Measurements from ENCODE around the gene EXOC2. TPM values are rescaled to one million over a fixed set of nuclear protein-coding genes. Genes with fewer than 3 reads are reported as not detected.

The EXOC2 gene
- total RNA-seq, 1 donor, result 19.8 TPM

GRCh38 chr6:714100-714499 lies 21.2 kb upstream of the EXOC2 start:
- Histone ChIP-seq H3K27me3 (ENCODE audit: insufficient read depth, low read length) (no peaks in the 10 kb centered on the region), H3K4me3 (ENCODE audit: low read length) (no peak overlapping the region), H3K9me3 (ENCODE audit: low read depth, low read length) (no peaks in the 10 kb centered on the region), H3K4me1 (ENCODE audit: insufficient read depth, low read length) (peaks cover 16% of the 10 kb centered on the region)

GRCh38 chr6:713351-713750 lies 20.4 kb upstream of the EXOC2 start:
- H3K4me1 ChIP-seq (ENCODE audit: insufficient read depth, low read length), result peaks cover 16% of the 10 kb centered on the region
- no peak overlapping the region for H3K4me3 ChIP-seq (ENCODE audit: low read length)
- H3K27me3 ChIP-seq (ENCODE audit: insufficient read depth, low read length), result no peaks in the 10 kb centered on the region
- no peaks in the 10 kb centered on the region for H3K9me3 ChIP-seq (ENCODE audit: low read depth, low read length)

GRCh38 chr6:712805-713204 lies 19.9 kb upstream of the EXOC2 start:
- Histone ChIP-seq H3K4me3 (ENCODE audit: low read length) (no peak overlapping the region), H3K9me3 (ENCODE audit: low read depth, low read length) (no peaks in the 10 kb centered on the region), H3K27me3 (ENCODE audit: insufficient read depth, low read length) (no peaks in the 10 kb centered on the region), H3K4me1 (ENCODE audit: insufficient read depth, low read length) (peaks cover 16% of the 10 kb centered on the region)

- no peaks in the 10 kb centered on the region for H3K9me3 ChIP-seq (ENCODE audit: low read depth, low read length)
- H3K4me3 ChIP-seq (ENCODE audit: low read length), result no peak overlapping the region
- H3K4me1 ChIP-seq (ENCODE audit: insufficient read depth, low read length), result peaks cover 16% of the 10 kb centered on the region
- H3K27me3 ChIP-seq (ENCODE audit: insufficient read depth, low read length), result no peaks in the 10 kb centered on the region
Measured at GRCh38 chr6:711925-712324, 19.0 kb upstream of the EXOC2 start.

GRCh38 chr6:710601-711571 lies 17.9 kb upstream of the EXOC2 start:
- H3K9me3 ChIP-seq (ENCODE audit: low read depth, low read length), result no peaks in the 10 kb centered on the region
- H3K27me3 ChIP-seq (ENCODE audit: insufficient read depth, low read length), result no peaks in the 10 kb centered on the region
- H3K4me3 ChIP-seq (ENCODE audit: low read length), result peak overlapping the region; percentile 57
- peaks cover 16% of the 10 kb centered on the region for H3K4me1 ChIP-seq (ENCODE audit: insufficient read depth, low read length)

- Histone ChIP-seq H3K9me3 (ENCODE audit: low read depth, low read length) (no peaks in the 10 kb centered on the region), H3K4me3 (ENCODE audit: low read length) (no peak overlapping the region), H3K4me1 (ENCODE audit: insufficient read depth, low read length) (peaks cover 16% of the 10 kb centered on the region), H3K27me3 (ENCODE audit: insufficient read depth, low read length) (peaks cover 4% of the 10 kb centered on the region)
Measured at GRCh38 chr6:709471-710056, 16.6 kb upstream of the EXOC2 start.

- Histone ChIP-seq H3K9me3 (ENCODE audit: low read depth, low read length) (no peaks in the 10 kb centered on the region), H3K4me3 (ENCODE audit: low read length) (no peak overlapping the region), H3K4me1 (ENCODE audit: insufficient read depth, low read length) (peaks cover 16% of the 10 kb centered on the region), H3K27me3 (ENCODE audit: insufficient read depth, low read length) (peaks cover 4% of the 10 kb centered on the region)
Measured at GRCh38 chr6:708237-708598, 15.3 kb upstream of the EXOC2 start.

GRCh38 chr6:707576-708236 lies 14.8 kb upstream of the EXOC2 start:
- Histone ChIP-seq H3K9me3 (ENCODE audit: low read depth, low read length) (no peaks in the 10 kb centered on the region), H3K4me1 (ENCODE audit: insufficient read depth, low read length) (peaks cover 16% of the 10 kb centered on the region), H3K27me3 (ENCODE audit: insufficient read depth, low read length) (peaks cover 4% of the 10 kb centered on the region), H3K4me3 (ENCODE audit: low read length) (no peak overlapping the region)

GRCh38 chr6:706819-707381 lies 14.0 kb upstream of the EXOC2 start:
- Histone ChIP-seq H3K4me3 (ENCODE audit: low read length) (no peak overlapping the region), H3K4me1 (ENCODE audit: insufficient read depth, low read length) (peaks cover 16% of the 10 kb centered on the region), H3K9me3 (ENCODE audit: low read depth, low read length) (no peaks in the 10 kb centered on the region), H3K27me3 (ENCODE audit: insufficient read depth, low read length) (peaks cover 4% of the 10 kb centered on the region)

GRCh38 chr6:706146-706545 lies 13.2 kb upstream of the EXOC2 start:
- H3K27me3 ChIP-seq (ENCODE audit: insufficient read depth, low read length), result peaks cover 4% of the 10 kb centered on the region
- H3K9me3 ChIP-seq (ENCODE audit: low read depth, low read length), result no peaks in the 10 kb centered on the region
- peaks cover 10% of the 10 kb centered on the region for H3K4me1 ChIP-seq (ENCODE audit: insufficient read depth, low read length)
- H3K4me3 ChIP-seq (ENCODE audit: low read length), result no peak overlapping the region

- H3K9me3 ChIP-seq (ENCODE audit: low read depth, low read length), result no peaks in the 10 kb centered on the region
- H3K27me3 ChIP-seq (ENCODE audit: insufficient read depth, low read length), result peaks cover 4% of the 10 kb centered on the region
- no peak overlapping the region for H3K4me3 ChIP-seq (ENCODE audit: low read length)
- H3K4me1 ChIP-seq (ENCODE audit: insufficient read depth, low read length), result peaks cover under 1% of the 10 kb centered on the region
Measured at GRCh38 chr6:705047-705446, 12.1 kb upstream of the EXOC2 start.

GRCh38 chr6:704046-704445 lies 11.1 kb upstream of the EXOC2 start:
- Histone ChIP-seq H3K9me3 (ENCODE audit: low read depth, low read length) (no peaks in the 10 kb centered on the region), H3K4me1 (ENCODE audit: insufficient read depth, low read length) (no peaks in the 10 kb centered on the region)

GRCh38 chr6:703552-703951 lies 10.6 kb upstream of the EXOC2 start:
- Histone ChIP-seq H3K27me3 (ENCODE audit: insufficient read depth, low read length) (peaks cover 4% of the 10 kb centered on the region), H3K4me1 (ENCODE audit: insufficient read depth, low read length) (no peaks in the 10 kb centered on the region), H3K4me3 (ENCODE audit: low read length) (no peak overlapping the region), H3K9me3 (ENCODE audit: low read depth, low read length) (no peaks in the 10 kb centered on the region)

More at GRCh38 chr6:704046-704445, 11.1 kb upstream of the EXOC2 start:
- H3K4me3 ChIP-seq (ENCODE audit: low read length), result no peak overlapping the region
- peaks cover 4% of the 10 kb centered on the region for H3K27me3 ChIP-seq (ENCODE audit: insufficient read depth, low read length)

GRCh38 chr6:701700-702479 lies 9.0 kb upstream of the EXOC2 start:
- Histone ChIP-seq H3K4me1 (ENCODE audit: insufficient read depth, low read length) (no peaks in the 10 kb centered on the region), H3K4me3 (ENCODE audit: low read length) (no peak overlapping the region), H3K9me3 (ENCODE audit: low read depth, low read length) (no peaks in the 10 kb centered on the region), H3K27me3 (ENCODE audit: insufficient read depth, low read length) (peaks cover 4% of the 10 kb centered on the region)
